HL-60 (cell line): ENCODE results near the gene NUB1.

Source experiments
- POLR2AphosphoS5 ChIP-seq: IDR thresholded peaks from 2 replicates; pipeline ENCODE4 v1.6.1; 2012; ENCODE audit warnings: low read depth
- TF ChIP-seq, protein P1 (sequence below): IDR thresholded peaks from one replicate; pipeline ENCODE4 v1.5.1; 2011; ENCODE audit warnings: low read length, control low read depth, inconsistent platforms; ENCODE audit not compliant: insufficient read depth

DNA sequence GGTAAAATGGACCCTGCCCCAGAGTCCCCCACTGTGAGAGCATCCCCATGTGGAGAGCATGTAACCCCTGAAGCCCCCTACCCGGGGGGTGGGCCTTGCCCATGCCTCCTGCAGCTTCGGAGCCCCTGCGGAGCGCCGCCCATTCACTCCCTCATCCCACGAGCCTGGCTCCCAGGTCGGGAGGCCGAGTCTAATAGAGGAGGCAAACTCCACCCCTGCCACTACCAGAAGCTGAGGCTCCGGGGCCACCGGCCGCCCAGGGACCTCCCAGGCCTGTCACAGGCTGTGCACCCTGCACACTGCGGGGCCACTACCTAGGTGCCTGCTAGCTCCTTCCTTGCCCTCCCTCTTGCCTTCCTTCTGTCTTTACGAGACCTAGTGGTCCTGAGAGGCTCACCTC is 50.8 kb downstream of the NUB1 start:
- no peak for TF ChIP-seq POLR2AphosphoS5
- TF ChIP-seq, protein P1, sequence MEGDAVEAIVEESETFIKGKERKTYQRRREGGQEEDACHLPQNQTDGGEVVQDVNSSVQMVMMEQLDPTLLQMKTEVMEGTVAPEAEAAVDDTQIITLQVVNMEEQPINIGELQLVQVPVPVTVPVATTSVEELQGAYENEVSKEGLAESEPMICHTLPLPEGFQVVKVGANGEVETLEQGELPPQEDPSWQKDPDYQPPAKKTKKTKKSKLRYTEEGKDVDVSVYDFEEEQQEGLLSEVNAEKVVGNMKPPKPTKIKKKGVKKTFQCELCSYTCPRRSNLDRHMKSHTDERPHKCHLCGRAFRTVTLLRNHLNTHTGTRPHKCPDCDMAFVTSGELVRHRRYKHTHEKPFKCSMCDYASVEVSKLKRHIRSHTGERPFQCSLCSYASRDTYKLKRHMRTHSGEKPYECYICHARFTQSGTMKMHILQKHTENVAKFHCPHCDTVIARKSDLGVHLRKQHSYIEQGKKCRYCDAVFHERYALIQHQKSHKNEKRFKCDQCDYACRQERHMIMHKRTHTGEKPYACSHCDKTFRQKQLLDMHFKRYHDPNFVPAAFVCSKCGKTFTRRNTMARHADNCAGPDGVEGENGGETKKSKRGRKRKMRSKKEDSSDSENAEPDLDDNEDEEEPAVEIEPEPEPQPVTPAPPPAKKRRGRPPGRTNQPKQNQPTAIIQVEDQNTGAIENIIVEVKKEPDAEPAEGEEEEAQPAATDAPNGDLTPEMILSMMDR = no peak
